Activated T-helper 1 cell treated with anti-CD3 and anti-CD28 coated beads, Interleukin-2, amount 50 U/mL, for 16 hours (primary cell): ENCODE data around the gene KLHL25.

Experiments
- DNase-seq, 2 donors: peaks; one replicate each; pipeline ENCODE4 v3.0.0-alpha.2; 2020; ENCODE audit warnings: low read depth in 1 of 2, low spot score in 1 of 2

The KLHL25 gene

DNA sequence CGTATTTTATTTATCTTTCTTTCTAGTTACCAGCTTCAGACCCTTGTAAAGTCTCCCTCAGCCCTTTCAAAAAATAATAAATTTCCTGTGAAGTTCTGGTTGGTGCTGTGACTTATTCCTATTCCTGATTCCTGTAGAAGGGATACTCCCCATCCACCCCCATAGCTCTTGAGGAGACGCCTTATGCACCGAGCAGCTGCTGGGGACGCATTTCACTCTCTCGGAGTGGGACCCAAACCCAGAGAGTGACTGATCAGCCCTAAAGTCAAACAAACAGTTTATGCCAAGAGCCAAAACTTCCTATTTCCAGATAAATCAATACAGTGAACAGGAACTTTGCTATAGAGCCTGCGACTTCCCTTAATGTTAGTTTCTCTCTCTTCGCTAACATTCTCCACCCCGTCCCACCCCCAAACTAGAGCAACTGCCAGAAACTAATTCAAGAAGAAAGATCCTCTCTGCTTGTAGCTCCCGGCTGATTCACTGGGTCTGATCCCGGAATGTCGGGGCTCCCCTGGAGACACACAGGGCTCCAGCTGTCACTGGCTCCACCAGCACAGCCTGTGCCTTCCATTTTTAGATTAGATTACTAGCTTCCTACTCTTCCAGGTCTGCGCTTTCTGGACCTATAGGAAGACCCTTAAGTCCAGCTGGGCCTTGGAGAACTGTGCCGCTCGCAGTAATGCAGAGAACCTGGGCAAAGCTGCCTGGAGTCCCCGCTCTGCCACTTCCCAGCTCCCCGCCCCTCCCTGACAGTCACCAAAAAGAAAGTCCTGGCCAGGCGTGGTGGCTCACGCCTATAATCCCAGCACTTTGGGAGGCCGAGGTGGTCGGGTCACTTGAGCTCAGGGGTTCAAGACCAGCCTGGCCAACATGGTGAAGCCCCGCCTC lies 45.2 kb downstream of the KLHL25 start:
- no peak for DNase-seq

DNA sequence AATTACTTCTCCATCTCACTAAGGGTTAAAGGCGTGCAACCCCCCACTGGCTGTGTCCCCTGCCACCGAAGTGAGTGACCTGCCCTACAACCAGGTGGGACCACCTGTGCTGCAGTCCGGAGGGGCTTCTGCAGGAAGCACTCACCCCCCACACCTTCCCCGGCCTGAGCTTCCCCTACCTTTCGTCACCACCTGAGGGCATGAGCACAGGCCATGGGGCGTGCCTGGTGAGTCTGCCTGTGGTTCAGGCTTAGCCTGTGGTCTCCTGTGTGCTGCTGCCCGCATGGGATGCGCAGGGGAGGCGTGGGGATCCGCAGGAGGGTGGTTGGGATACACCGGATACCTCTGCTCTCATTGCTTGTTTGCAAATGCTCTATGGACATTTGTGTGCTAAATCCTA lies 46.0 kb downstream of the KLHL25 start:
- no peak for DNase-seq

DNA sequence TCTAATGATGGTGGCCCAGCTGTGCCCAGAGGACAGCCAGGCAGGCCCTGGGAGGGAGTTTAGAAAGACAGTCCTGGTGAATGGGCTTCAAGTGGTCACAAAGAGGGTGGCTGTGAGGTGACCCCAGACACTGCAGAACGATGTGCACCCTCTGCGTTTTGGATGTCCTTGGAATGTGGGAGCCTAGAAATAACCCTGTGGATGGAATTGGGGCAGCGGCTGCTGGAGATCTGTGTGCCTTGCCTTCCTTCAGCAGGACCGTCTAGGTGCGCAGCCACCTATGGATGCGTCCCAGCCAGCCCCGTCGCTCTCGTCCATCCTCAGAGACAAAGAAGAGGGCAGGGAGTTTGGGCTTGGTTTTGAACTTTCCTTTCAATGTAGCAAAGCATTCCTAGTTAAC lies 46.5 kb downstream of the KLHL25 start:
- no peak for DNase-seq

DNA sequence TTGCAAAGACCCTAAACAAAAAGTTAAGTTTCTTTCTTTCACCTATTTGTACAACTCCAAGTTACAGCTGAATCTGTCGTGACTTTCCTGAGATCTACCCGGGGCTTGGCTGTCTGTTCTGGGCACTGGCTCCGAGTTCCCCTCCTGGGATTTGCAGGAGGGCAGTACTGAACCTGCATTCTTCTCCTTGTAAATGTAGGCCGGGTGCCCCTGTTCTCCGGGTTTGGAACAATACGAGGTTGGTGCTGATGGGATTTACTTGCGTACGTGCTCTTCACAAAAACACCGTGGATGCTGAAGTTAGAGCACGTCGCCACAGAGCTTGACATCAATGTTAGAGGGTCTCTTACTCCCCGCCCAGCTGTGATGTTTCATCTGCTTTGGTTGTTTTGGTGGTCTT lies 48.1 kb downstream of the KLHL25 start:
- no peak for DNase-seq

DNA sequence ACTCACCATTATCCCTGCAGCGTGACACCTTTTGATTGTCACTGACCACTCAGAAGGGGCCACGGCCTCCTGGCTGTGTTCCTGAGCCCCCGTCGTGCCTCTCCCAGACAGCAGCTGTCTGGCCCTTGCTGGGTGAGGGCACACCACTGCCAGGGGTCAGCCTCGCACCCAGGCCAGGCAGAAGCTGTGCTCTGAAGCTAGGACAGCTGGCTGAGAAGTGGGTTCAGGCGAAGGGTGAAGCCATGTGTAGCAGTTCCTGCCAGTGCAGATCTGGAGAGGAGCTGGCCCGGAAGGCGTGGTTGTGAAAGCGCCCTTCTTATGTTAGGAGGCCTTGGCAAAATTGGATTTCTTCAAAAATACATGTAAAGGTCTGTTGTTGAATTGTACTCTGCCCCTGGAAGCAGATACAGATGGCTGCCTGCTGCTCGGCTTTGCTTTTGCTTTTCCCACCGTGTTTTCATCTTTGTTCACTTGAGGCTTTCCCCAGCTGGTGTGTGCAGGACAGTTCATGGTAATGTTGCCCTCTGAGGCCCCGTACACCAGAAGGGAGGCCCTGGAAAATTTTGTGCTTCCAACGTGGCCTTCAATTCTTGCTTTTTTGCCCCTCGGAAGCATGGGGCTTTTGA lies 49.1 kb downstream of the KLHL25 start:
- DNase-seq = no peak

DNA sequence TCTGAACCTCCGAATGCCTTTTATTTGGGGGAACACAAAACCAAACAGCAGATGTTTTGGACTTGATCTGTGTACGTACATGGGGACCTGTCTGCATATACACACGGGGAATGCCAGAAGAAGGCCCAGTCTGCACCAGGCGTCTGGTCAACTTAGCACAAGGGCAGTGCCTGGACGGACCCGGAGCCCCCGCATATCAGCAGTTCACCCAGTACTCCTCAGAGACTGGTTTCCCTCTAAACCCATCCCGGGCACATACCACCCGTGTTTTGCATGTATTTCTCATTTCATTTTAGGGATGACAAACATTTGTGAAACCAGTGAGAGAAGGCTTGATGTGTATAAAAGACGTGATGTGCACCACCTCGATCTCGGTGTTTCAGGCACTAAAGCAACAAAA lies 49.7 kb downstream of the KLHL25 start:
- DNase-seq = no peak

DNA sequence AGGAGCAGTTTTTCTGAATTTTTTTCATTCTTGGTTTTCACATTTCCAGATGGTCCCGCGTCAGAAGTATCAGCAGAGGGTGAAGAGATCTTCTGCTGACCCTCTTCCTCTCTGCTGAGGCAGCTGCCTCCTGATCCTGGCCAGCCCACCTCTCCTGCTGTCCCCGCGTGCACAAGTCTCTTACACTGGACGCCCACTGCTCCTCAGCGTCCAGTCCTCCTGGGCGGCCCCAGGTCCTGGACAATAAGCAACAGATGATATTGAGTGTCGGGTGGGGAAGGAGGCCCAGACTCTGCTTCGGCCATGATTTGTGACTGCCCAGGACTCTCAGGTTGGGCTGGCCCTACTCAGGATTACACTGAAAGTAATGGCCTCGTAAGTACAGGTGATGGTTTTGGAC lies 50.1 kb downstream of the KLHL25 start:
- DNase-seq = no peak

DNA sequence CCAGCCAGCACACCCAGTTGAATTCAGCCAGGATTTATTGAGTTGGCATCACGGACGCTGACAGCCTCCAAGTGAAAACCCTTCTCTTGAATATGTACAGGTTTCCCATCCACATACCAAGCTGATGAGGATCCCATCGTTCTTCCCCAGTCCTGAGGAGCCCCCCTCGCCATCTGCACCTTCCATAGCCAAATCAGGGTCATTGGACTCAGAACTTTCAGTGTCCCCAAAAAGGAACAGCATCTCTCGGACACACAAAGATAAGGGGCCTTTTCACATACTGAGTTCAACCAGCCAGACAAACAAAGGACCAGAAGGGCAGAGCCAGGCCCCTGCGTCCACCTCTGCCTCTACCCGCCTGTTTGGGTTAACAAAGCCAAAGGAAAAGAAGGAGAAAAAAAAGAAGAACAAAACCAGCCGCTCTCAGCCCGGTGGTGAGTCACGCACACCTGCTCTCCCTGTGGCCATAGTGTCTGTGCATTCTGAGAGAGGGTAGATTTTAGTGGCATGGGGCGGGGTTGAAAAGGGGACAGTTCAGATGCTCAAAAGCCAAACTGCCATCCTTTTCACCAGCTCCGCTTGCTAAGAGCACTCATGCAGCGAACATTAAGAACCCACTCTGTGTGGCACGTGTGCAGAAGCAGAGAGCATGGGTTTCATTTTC lies 51.2 kb downstream of the KLHL25 start:
- no peak for DNase-seq

DNA sequence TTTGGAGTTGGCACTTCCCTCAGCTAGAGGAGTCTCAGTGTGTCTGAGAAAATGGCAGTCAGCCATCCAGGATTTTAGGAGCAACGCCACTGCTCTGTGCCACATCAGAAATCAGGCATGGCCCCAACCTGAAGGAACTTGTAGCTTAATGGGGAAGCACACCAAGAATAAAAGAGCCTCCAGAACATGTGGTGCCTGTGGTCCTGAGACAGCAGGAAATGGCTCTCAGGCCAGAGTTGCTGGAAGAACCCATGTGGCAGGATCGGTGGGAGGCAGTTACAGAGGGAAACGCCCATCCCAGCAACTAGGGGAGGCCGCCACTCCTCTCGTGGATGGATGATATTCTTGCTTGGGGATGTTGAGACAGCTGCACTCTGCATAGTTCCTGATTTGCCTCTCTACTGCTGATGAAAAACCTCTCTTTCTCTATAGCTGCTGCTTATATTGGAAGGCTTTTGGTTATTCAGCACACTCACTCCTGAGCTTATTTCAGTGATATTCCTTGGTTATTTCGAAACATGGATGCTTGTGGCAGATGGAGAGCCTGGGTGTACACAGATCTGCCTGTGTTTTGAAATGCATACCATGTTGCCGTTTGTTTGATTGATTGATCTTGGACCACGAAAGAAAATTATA lies 52.4 kb downstream of the KLHL25 start:
- no peak for DNase-seq

DNA sequence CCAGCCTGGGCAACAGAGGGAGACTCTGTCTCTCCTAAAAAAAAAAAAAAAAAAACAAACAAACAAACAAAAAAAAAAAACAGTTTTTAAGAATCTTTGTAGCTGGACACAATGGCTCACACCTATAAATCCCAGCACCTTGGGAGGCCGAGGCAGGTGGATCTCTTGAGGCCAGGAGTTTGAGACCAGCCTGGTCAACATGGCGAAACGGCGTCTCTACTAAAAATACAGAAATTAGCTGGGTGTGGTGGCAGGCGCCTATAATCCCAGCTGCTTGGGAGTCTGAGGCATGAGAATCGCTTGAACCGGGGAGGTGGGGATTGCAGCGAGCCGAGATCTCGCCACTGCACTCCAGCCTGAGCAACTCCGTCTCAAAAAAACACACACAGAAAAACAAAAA lies 53.1 kb downstream of the KLHL25 start:
- no peak for DNase-seq

DNA sequence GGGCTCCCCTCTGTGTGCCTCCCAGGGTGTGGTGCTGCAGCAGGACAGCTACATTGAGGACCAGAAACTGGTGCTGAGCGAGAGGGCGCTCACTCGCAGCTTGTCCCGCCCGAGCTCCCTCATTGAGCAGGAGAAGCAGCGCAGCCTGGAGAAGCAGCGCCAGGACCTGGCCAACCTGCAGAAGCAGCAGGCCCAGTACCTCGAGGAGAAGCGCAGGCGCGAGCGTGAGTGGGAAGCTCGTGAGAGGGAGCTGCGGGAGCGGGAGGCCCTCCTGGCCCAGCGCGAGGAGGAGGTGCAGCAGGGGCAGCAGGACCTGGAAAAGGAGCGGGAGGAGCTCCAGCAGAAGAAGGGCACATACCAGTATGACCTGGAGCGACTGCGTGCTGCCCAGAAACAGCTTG lies 53.7 kb downstream of the KLHL25 start:
- no peak for DNase-seq

DNA sequence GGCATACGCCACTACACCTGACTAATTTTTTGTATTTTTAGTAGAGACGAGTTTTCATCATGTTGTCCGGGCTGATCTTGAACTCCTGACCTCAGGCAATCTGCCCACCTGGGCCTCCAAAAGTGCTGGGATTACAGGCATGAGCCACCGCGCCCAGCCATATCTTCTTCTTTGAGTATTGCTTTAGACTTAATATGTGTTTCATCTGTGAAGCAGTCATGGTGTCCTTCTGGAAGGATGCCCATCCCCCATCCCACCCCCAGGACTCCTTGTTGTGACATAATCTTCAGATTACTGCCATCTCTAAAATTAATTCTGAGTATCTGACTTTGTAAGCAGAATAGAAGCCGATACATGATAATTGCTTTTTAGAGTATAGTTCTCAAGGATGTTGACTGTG lies 57.7 kb downstream of the KLHL25 start:
- no peak for DNase-seq

DNA sequence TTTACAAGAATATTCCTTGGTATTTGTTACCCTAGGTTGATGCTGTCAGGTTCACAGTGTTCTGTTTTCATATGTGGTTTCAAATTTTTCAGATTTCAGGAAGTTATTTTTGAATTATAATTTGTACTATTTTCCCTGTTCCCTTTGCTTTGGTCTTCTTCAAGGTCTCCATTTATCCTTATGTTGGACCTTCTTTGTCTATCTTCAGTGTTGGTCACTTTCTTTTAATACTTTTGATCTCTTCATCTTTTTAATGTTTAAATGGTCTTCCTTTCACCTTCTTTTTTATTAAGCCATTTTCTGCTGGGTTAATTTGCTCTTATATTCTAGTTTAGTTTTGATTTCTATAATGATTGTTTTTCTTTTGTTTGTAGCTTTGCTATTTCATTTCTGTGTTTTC lies 61.3 kb downstream of the KLHL25 start:
- no peak for DNase-seq

DNA sequence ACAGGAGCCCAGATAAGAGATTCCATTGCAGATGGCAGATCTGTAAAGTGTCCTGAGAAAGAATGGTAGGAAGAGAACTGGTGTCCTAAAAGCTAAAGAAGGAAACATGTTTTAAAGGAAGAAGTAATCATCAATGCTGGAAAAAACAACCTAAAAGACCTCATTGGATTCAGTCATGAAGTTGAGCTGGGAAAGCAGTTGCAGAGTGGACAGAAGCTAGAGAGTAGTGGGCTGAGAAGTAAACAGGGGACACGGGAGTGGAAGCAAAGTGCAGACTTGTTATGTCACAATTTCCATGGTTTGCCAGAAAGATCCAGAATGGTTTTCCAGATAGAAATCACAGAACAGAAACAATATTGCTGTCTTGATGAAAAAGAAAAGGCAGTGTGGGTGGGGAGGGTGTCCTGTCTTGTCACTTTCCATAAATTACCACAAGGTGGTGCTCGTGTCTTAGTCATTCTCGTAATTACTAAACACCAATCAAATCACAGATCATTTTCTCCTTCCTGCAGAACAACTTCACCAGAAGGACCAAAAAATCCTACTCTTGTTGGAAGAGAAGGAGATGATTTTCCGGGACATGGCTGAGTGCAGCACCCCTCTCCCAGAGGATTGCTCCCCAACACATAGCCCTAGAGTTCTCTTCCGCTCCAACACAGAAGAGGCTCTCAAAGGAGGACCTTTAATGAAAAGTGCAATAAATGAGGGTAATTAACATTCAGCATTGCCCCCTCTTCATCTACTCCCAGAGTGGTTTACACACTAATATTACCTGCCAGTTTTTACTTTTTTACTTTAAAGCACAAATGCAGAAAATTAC lies 64.5 kb downstream of the KLHL25 start:
- no peak for DNase-seq

DNA sequence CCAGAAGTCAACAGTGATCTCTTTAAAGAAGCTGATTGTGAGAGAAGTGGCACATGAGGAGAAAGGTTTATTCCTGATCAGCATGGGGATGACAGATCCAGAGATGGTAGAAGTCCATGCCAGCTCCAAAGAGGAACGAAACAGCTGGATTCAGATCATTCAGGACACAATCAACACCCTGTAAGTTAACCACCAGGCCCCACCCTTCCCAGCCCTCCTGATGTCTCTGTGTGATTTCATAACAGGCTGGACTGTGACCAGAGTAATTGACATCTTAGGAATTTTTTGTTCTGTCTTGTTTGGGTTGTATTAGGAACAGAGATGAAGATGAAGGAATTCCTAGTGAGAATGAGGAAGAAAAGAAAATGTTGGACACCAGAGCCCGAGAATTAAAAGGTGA lies 67.7 kb downstream of the KLHL25 start:
- no peak for DNase-seq

DNA sequence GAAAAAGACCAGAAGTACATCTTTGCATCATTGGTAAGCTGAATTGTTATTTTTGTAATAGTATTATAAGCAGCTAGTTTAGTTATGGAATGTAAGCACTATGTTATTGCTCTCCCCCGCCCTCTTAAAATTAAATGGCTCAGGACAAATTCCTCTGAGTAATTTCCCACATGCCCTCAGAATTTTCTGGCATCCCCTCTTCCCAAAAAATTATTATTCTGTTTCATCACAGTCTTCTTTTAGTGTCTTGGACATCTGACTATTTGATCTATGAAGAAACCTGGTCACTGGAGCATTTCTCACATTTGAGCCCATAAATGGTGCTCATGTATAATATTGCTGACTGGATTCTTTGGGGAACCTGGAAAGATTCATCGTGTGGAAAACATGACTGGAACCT lies 68.3 kb downstream of the KLHL25 start:
- no peak for DNase-seq

DNA sequence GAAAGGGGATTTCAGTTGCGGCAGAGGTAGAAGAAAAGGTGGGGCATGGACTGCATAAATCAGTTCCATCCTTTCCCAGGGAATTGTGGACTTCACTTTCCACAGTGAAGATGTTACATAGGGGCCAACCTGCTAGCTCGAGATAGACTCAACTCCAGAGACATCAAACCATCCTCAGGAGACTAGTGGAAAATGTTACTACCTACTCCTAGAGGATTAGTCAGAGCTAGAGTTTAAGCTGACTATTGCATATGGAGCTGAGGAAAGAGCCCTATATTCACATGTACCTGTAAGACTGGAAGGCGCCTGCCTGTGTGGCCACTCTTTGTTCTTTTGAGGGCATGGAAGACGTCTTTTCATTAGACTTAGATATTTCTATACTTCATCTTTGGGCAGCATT lies 69.2 kb downstream of the KLHL25 start:
- DNase-seq = no peak

DNA sequence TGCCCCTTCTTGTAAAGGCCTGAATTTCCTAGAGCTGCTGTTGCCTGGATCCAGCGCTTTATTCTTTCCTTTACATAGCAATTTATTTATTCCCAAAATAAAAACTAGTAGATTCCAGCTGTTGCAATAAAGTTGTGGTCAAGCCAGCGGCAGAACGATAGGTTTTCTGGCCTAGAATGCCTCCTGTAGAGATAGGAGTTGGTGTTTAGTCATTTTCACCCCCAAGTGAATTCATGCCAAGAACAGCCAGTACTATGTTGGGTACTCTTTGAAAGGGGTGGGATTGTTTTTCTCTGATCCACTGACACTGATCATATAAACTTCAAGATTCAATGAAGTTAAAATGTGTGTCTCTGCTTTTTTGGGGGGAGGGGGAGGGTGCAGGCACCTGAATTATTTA lies 69.7 kb downstream of the KLHL25 start:
- no peak for DNase-seq

DNA sequence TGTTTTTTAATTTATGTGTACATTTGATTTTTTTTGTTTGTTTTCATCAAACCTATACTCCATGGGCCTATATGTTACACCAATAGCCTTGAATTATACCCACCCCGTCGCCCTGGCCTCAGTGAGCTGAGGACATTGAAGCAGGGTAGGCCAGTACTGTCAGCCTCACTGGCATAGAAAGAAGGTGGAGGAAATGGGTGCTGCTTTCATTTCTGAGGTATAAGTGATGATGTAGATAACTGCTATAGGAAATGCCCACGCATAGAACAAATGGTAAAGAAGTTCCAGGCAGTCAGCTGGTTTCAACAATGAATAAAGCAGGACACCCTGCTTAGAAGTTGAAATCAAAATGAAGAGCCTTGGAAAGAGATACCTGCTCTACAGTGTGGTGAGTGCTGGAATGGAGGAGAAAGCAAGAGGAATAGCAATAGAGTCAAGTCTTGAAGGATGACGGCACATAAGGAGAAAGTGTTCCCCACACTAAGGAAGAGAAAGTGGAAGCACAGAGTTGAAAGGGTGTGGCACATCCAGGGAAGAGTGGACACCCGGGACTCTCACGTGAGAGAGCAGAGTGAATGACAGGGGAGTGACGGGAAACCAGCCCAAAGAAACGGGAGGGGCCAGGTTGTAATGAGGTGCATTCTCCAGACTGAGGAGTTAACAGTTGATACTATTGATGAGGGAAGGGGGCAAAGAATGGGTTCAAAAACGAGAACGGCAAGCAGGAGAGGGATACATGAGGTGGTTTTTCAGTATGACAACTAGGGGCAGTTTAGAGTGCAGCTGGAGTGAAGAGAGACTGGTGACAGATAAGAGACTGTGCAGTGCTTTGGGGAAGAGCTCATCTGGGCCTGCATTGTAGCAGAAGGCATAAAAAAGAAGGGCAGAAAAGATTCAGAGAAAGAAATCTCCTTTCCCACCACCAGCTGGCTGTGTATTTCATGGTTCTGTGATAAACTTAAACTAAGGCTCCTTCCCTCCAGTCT lies 70.5 kb downstream of the KLHL25 start:
- no peak for DNase-seq
